Esophagus squamous epithelium (tissue), 4 donors: Measurements from ENCODE around the gene DHRS3.

Experiments
- CTCF ChIP-seq, 6 experiments: fragments of 450-650 bp in 4 of 6; fragments of 200-600 bp in 2 of 6; sonication (generic) in 2 of 6; IDR thresholded peaks; one replicate each; pipeline ENCODE4 v1.5.1; 2016 to 2019; ENCODE audit warnings: antibody characterized with exemption in 6 of 6, mild to moderate bottlenecking in 4 of 6, moderate library complexity in 4 of 6
- POLR2A ChIP-seq, 4 donors: fragments of 450-650 bp; IDR thresholded peaks; one replicate each; pipeline ENCODE4 v1.6.1; 2017; ENCODE audit warnings: antibody characterized with exemption in 4 of 4, mild to moderate bottlenecking in 4 of 4, moderate library complexity in 3 of 4

DNA sequence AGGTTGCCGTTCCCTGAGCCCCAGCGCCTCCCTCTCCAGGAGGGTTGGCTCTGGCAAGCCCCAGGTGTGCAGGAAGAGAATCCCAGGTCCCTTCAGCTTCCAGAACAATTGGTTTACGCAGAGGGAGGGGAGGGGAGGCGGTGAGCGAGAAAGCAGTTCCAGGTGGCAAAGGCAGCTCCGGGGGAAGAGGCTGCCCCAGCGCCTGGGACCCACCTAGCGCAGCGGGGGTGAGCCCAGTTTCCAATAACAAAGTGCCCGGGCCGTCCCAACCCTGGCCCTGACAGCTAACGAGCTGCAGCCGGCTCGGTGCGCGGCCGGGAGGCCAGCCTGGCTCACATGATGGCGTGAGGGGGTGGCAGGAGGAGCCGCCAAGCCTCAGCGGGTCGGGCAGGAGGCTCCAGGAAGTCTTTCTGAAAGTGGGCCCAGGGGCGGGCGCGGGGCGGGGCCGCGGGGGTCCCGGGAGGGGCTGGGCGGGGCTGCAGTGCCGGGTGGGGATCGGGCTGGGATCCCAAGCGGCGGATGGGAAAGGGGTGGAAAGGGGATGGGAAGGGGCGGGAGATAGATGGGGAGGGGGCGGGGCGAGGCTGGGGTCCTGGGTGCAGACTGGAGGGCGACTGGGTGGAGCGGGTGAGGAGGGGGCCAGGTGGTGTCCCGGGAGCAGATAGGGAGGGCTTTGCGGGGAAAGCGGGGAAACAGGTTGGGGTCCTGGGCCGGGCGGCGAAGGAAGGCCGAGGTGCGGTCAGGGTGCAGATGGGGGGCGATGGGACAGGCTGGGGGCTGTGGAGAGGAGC is 22.8 kb downstream of the DHRS3 start:
- TF ChIP-seq CTCF (IDR thresholded peaks at IDR 0.05) = no peak
- TF ChIP-seq POLR2A (IDR thresholded peaks at IDR 0.05) = no peak
